Tibial artery (tissue), 4 donors: ENCODE data around the gene ATP13A3.
"Not testable (repeated sequence)": the region's sequence is repeated elsewhere in the genome, so short reads cannot be mapped to it uniquely, and the experiment has no call there.

Experiments
- DNase-seq, 2 donors: peaks; one replicate each; pipeline ENCODE4 v3.0.0-alpha.2; 2019
- H3K27ac ChIP-seq, 2 donors: fragments of 200-600 bp; sonication (generic) in 1 of 2; 1 replicate in 1 of 2; 2 replicates in 1 of 2; pipeline ENCODE4 v1.5.1; 2018 to 2019; ENCODE audit warnings: mild to moderate bottlenecking in 1 of 2
- H3K27me3 ChIP-seq, 2 donors: fragments of 200-600 bp; sonication (generic) in 1 of 2; one replicate each; pipeline versions ENCODE4 v1.5.1 to v1.6.0; 2016 to 2019
- H3K36me3 ChIP-seq, 3 donors: fragments of 200-600 bp; sonication (generic) in 2 of 3; one replicate each; pipeline ENCODE4 v1.5.1; 2016 to 2019; ENCODE audit warnings: mild to moderate bottlenecking in 2 of 3
- H3K4me1 ChIP-seq, 4 donors: fragments of 200-600 bp; sonication (generic) in 2 of 4; 1 replicate in 3 of 4; 2 replicates in 1 of 4; pipeline ENCODE4 v1.5.1; 2016 to 2019
- H3K4me3 ChIP-seq, 2 donors: fragments of 200-600 bp; sonication (generic) in 1 of 2; 1 replicate in 1 of 2; 2 replicates in 1 of 2; pipeline ENCODE4 v1.5.1; 2018 to 2019; ENCODE audit warnings: mild to moderate bottlenecking in 2 of 2
- H3K9me3 ChIP-seq, 3 donors: fragments of 200-600 bp; sonication (generic) in 1 of 3; one replicate each; pipeline ENCODE4 v1.5.1; 2016 to 2019
- intact Hi-C: fragments of 100-400 bp; cut with DNase I; formaldehyde crosslinking; loops from one replicate; pipeline ENCODE4 v1.15.0; 2023; ENCODE audit warnings: low total_unique reads
- TF ChIP-seq, protein P1 (sequence below), 2 experiments: fragments of 200-600 bp in 1 of 2; fragments of 450-650 bp in 1 of 2; IDR thresholded peaks; one replicate each; pipeline ENCODE4 v1.5.1; 2017 to 2019; ENCODE audit warnings: antibody characterized with exemption in 2 of 2, mild to moderate bottlenecking in 1 of 2, moderate library complexity in 1 of 2

ATP13A3 gene

DNA sequence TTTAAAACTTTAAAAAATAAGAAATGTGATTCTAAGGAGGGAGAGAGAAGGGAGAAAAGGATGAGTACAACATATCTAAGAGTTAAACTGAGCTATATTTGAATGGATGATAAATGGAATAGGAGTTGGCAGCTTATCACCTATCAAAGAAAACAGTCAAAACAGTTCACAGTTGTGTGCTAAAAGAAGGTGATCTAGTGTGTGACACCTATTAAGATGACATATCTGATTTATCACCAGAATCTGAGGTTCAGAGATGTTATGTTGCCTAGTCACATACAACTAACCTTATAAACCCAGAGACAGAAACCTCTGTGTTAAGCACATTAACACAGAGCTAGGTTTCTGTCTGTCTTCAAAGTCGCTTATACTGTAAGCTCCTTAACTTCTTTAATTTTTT is 3.0 kb downstream of the ATP13A3 start:
- no peaks in the 10 kb centered on the region for H3K27me3 ChIP-seq
- TF ChIP-seq, protein P1, sequence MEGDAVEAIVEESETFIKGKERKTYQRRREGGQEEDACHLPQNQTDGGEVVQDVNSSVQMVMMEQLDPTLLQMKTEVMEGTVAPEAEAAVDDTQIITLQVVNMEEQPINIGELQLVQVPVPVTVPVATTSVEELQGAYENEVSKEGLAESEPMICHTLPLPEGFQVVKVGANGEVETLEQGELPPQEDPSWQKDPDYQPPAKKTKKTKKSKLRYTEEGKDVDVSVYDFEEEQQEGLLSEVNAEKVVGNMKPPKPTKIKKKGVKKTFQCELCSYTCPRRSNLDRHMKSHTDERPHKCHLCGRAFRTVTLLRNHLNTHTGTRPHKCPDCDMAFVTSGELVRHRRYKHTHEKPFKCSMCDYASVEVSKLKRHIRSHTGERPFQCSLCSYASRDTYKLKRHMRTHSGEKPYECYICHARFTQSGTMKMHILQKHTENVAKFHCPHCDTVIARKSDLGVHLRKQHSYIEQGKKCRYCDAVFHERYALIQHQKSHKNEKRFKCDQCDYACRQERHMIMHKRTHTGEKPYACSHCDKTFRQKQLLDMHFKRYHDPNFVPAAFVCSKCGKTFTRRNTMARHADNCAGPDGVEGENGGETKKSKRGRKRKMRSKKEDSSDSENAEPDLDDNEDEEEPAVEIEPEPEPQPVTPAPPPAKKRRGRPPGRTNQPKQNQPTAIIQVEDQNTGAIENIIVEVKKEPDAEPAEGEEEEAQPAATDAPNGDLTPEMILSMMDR (IDR thresholded peaks at IDR 0.05), result no peak
- H3K4me3 ChIP-seq, result no peak overlapping the region
- no peaks in the 10 kb centered on the region for H3K36me3 ChIP-seq
- H3K9me3 ChIP-seq, result no peaks in the 10 kb centered on the region
- peaks cover 0 to 81% (median 29%) of the 10 kb centered on the region in 4 donors for H3K4me1 ChIP-seq
- intact Hi-C loops, result no loop called here
- H3K27ac ChIP-seq, result no peak overlapping the region
- no peak for DNase-seq

- Histone ChIP-seq H3K27ac (peak overlapping the region in 1 of 2 donors; percentile 59), H3K4me1 (peaks cover 0 to 79% (median 24%) of the 10 kb centered on the region in 4 donors)
- H3K27me3 ChIP-seq, intact Hi-C loops, H3K4me3 ChIP-seq, DNase-seq, H3K9me3 ChIP-seq, H3K36me3 ChIP-seq: not testable (repeated sequence)
These were observed 4.0 kb downstream of the ATP13A3 start for GRCh38 chr3:194482830-194483229.

GRCh38 chr3:194482196-194482593 is 4.6 kb downstream of the ATP13A3 start:
- H3K4me1 ChIP-seq, result peaks cover 0 to 81% (median 19%) of the 10 kb centered on the region in 4 donors
- H3K9me3 ChIP-seq, result no peaks in the 10 kb centered on the region
- H3K27me3 ChIP-seq, result no peaks in the 10 kb centered on the region
- H3K27ac ChIP-seq, result peak overlapping the region; percentile 14 to 59
- DNase-seq, result no peak
- TF ChIP-seq, protein P1 (IDR thresholded peaks at IDR 0.05), result no peak
- no peak overlapping the region for H3K4me3 ChIP-seq
- intact Hi-C loops, result no loop called here
- H3K36me3 ChIP-seq, result peaks cover 0 to 4% (median 0%) of the 10 kb centered on the region in 3 donors

GRCh38 chr3:194481525-194482195 is 5.1 kb downstream of the ATP13A3 start:
- Histone ChIP-seq H3K4me3 (no peak overlapping the region), H3K27ac (peak overlapping the region; percentile 14 to 59), H3K4me1 (peaks cover 0 to 86% (median 19%) of the 10 kb centered on the region in 4 donors), H3K36me3 (peaks cover 0 to 4% (median 0%) of the 10 kb centered on the region in 3 donors), H3K27me3 (no peaks in the 10 kb centered on the region), H3K9me3 (no peaks in the 10 kb centered on the region)
- no peak for DNase-seq
- TF ChIP-seq, protein P1 (IDR thresholded peaks at IDR 0.05), result no peak
- intact Hi-C loops, result loop anchor here (2.0 kb wide), 1 partner anchor 91 kb away; no protein-coding TSS in a partner anchor

GRCh38 chr3:194481103-194481502 is 5.7 kb downstream of the ATP13A3 start:
- Histone ChIP-seq H3K9me3 (no peaks in the 10 kb centered on the region), H3K4me1 (peaks cover 0 to 92% (median 19%) of the 10 kb centered on the region in 4 donors), H3K27ac (peak overlapping the region; percentile 33 to 59), H3K36me3 (peaks cover 0 to 4% (median 0%) of the 10 kb centered on the region in 3 donors), H3K27me3 (no peaks in the 10 kb centered on the region), H3K4me3 (no peak overlapping the region)
- DNase-seq, result no peak
- intact Hi-C loops, result loop anchor here (2.0 kb wide), 1 partner anchor 92 kb away; no protein-coding TSS in a partner anchor
- TF ChIP-seq, protein P1 (IDR thresholded peaks at IDR 0.05), result no peak

DNA sequence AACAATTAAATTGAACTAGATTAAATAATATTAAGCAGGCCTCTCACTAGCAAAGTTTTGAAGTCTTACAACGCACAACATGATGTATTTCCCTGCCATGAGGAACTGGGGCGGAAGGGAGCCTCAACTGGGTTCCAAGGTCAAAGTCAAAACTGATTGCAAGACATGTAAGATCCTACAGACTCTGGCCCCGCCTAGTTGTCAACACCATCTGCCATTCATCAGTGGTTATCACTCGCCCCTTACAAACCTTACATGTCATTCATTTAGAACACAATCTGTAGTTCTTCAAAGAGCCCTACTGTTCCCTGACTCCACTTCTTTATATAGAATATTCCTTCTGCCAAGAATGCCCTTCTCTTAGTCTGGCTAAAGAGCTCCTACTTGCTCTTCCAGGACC is 10.0 kb downstream of the ATP13A3 start:
- no peaks in the 10 kb centered on the region for H3K27me3 ChIP-seq
- H3K4me3 ChIP-seq, result no peak overlapping the region
- H3K36me3 ChIP-seq, result peaks cover 0 to 4% (median 0%) of the 10 kb centered on the region in 3 donors
- H3K27ac ChIP-seq, result no peak overlapping the region
- H3K9me3 ChIP-seq, result no peaks in the 10 kb centered on the region
- peaks cover 0 to 84% (median 9%) of the 10 kb centered on the region in 4 donors for H3K4me1 ChIP-seq
- intact Hi-C loops, result no loop called here
- DNase-seq, result no peak
- TF ChIP-seq, protein P1 (IDR thresholded peaks at IDR 0.05), result no peak
